ENCODE measurements around the gene EVA1C.
"Not testable (repeated sequence)": the region's sequence is repeated elsewhere in the genome, so short reads cannot be mapped to it uniquely, and the experiment has no call there.

Gene EVA1C

GRCh38 chr21:32390537-32391224, 21.8 kb upstream of the EVA1C start:
- not testable (repeated sequence) for DNase-seq

- DNase-seq: no peak
These were observed 20.8 kb upstream of the EVA1C start for GRCh38 chr21:32391755-32392154.

DNA sequence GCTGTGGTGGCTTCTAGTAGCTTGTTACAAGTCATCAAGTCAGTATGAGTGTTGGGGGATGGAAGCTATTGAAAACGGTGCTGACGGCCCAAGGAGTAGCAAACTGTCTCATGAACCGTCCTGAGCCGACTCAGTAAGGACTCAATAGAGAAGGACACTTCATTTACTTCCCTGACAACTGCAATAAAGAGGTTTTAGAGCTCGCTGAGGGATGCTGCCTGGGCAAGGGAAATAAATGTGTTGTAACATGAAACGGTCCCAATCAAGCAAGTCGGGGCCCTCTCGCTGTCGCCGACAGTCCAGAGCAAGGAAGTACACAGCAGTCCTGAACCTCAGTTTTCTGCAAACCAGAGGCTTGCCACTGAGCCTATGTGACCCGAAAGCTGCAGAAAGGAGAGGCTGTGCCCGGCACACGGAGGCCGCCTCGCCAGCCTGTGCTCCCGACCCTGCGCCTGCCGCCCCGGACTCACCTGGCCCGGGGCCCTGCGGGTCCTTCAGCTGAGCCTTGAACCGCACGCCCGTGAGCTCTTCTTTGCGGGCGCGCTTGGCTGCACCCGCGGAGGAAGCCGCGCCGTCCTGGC, 20.1 kb upstream of the EVA1C start:
- no peak for DNase-seq

GRCh38 chr21:32392880-32393676, 19.4 kb upstream of the EVA1C start, which contains the start of gene URB1:
Gene URB1, minus strand, starts transcription at chr21:32393012. Its CDS starts 102 bp downstream, at chr21:32392910.
- DNase-seq: peak; percentile 66

- DNase-seq: no peak
These were observed 18.9 kb upstream of the EVA1C start for GRCh38 chr21:32393677-32394001.

DNA sequence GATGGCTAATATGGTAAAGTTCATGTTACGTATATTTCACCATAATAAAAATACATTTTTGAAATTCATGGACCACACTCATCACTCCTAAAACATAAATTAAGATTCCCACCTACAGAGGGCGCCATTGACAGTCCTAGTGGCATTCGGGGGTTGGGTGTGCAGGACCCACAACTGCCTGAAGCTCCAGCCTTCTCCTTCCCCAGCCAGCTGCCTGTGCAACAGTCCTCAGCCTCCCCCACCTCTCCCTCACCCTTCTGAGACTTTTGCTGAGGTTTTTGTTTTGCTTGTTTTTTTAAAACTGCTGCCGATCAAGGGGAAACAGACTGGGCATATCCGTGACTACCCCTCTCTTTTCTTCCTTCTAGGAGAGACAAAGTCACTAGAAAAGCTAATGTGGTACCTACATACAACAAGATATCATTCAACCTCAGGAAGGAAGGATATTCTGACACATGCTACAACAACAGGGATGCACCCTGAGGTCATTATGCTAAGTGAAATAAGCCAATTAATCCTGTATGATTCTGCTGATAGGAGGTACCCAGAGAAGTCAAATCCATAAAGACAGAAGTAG, 9.2 kb upstream of the EVA1C start:
- no peak for DNase-seq

GRCh38 chr21:32406405-32406804, 6.1 kb upstream of the EVA1C start:
- no peak for DNase-seq

DNA sequence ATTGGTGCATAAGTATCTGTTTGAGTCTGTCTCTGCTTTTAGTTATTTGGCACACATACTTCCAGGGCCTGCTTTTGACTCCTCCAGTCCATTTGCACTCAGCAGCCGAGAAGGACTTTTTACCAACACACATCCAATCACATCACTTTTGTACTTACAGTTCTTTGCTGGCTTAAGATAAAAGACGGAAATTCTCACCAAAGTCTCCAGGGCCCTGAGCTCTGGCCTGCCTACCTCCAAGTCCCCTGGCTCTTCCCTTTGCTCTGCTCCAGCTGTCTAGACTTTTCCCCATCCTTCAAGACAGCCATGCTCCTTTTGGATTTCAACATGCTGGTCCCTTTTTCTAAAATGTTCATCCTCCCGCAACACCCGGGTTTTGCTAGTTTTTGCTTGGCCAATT, 2.2 kb upstream of the EVA1C start:
- DNase-seq: no peak

- no peak for DNase-seq
These were observed 1.6 kb upstream of the EVA1C start for GRCh38 chr21:32410916-32411315.

GRCh38 chr21:32411350-32412161, 950 bp upstream of the EVA1C start:
- no peak for DNase-seq

DNA sequence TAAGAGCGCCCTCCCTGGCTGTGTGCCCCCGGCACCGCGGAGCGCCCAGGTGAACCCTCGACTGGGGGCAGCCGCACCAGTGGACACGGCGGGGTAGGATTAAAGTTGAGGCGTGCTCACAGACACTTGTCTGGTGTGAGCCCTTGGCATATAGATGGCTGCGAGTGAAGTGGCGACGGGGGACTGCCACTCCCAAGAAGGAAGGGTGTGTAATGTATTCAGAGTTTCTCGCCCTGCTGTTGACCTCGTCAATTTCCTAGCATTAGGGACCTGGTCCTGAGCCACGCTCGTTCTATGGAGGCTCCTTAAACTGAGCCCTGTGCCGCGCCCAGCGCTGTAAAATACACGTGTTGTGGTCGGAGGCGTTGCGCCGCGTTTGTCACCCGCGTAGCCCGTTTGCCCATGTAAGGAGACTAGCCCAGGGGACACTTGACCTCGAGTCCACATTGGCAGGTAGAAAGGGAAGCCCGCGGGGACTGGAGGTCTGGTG, 554 bp downstream of the EVA1C start:
- DNase-seq: no peak

GRCh38 chr21:32413697-32414578, 1.4 kb downstream of the EVA1C start:
- no peak for DNase-seq

DNA sequence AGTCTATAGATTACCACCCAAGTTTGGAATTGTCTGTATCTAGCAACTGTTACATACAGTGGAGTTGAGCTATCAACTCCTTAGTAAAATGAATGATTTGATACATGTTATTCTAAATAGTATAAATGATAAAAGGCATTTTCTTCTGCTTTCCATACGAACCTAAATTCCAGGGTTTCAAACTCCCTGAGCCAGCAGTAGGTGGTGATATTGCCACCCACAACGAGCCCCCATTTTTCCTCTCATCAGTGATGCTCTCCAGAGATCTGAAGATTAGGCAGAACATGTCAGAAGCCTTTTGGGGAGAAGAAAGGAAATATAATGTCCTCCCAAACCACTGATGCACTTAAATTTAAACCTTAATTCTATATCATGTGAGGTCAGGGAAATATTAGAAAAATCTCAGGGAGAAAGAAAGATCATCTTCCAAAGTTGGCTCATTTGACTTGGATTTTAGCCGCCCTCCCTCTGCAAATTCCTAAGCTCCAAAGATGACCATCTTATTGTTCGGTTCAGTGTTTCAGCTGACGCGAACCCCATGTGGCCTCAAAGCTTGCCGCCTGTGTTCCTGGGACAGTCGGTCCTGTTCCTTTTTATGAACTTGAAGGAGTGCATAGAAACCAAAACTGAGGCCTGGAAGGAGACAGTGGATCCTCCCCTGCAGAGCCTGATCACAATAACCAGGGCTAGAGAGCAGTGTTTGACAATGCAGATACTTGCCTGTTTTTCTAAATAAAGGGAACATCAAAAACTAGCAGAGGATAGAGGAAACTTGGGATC, 2.3 kb downstream of the EVA1C start:
- DNase-seq: no peak

DNA sequence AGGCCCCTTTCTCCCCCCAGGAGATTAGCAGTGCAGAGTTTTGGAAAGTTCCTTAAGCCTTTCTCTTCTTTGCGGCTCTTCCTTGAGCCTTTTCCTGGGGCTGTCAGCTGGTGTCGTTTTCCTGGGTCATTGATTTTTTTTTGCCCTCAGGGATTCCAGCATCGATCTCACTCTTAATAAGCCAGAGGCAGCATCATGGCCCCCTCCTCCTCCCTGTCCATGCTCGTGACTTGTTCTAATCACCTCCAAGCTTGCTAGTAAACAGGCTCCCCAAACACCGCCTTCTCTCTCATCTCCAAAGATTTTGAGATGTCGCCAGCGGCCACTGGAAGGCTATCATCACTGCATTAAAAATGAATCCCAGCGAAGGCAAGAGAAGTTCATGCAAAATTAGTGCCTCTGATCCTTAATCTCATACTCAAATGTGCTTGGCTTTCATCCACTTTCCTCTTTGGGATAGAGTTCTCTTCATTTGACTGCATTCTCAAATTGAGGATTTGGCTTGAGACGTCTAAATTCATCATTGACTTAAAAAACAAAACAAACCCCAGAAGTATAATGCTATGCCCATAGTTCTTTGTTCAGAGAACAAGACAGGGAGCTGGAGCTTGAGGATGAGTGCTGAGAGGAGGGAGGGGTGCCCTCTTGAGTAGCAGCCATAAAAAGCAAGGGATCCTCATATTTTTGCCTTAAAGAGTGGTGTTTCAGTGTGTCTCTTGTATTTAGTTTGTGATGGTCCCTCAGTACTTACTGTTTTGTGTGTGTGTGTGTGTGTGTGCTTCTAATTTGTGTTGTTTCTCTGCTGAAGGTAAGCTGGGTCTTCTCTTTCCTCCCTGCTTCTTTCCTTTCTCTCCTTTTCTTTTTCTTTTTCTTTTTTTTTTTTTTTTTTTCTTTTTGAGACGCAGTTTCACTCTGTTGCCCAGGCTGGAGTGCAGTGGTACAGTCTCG, 3.2 kb downstream of the EVA1C start:
- no peak for DNase-seq

DNA sequence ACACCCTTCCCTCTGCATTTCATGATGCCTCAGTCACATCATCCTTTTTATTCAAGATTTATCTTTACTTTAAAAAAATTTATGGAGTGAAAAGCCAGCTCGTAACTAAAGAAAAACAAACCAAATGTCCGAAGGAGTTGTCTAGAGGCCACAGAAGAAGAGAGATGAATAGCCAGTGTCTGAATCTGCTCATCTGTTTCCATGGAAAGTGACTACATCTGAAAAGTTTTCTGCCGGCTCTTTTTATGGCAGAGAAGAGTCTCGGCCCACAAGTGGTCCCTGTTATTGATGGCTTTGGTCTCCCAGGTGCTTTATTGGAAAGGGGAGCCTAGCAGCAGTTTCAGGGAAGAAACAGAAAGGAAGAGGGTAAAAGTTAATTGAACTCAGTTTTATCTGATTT, 5.6 kb downstream of the EVA1C start:
- no peak for DNase-seq

DNA sequence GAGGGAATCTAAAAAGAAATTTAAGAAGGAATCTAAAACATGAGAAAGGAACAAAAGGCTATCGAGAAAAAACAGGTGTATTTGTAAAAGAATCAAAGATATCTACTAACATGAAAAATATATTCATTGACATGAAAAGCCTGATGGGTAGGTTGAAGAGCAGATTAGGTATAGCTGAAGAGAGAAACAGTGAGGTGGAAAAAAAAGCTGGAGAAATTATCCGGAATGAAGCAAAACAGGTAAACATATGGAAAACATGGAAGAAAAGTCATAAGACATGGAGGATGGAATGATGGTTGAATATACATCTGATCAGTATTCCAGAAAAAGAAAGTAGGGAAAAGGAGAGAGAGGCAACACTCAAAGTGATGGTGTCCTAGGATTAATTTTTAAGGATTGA, 9.6 kb downstream of the EVA1C start:
- no peak for DNase-seq

DNA sequence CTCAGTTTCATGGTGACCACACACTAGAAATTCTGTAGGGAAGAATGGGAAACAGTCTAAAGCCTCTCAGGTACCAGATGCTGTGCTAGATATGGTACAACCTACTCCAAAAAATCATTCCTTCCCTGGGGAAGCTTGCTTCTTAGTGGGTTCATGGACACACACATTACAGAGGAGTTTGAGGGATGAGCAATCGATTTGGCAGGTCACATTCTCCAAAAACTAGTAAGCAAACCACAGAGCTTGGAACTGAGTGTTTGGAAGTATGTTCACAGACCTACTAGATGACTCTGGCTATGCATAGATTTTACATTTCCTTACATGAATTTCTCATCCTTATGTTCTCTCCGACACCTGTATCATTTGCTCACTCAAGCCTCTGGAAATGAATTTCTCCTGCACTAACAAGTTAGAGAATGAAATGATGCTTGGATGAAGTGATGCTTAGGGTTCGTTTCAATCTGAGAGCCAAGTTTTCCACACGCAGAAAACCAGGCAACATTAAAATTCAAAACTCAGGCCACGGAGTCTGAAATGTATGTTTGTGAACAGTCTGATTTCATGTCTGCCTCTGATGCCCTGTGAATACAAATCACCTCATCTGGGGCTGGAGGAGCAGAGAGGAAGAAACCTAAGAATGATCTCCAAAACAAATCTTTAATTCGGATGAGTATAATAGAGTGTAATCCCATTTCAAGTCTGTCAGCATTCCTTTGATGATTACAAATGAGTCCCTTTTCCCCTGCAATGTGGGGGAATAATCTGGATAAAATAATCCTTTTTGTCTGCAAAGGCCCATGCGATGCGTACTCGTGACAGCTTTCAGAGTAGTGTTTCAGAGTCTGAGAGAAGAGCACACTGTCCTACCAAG, 11.0 kb downstream of the EVA1C start:
- DNase-seq: no peak

- DNase-seq: no peak
These were observed 11.7 kb downstream of the EVA1C start for GRCh38 chr21:32424191-32424535.

- no peak for DNase-seq
These were observed 12.2 kb downstream of the EVA1C start for GRCh38 chr21:32424674-32425073.
